NT2/D1 (cell line): ENCODE data around the gene ASB7.

ENCODE experiments used
- YY1 ChIP-seq: IDR thresholded peaks from 2 replicates; pipeline ENCODE4 v1.6.1; 2011; ENCODE audit not compliant: insufficient read length, insufficient read depth
- ZNF274 ChIP-seq: IDR thresholded peaks from 2 replicates; pipeline ENCODE4 v1.6.1; 2011; ENCODE audit warnings: mild to moderate bottlenecking, low read depth, low read length

DNA sequence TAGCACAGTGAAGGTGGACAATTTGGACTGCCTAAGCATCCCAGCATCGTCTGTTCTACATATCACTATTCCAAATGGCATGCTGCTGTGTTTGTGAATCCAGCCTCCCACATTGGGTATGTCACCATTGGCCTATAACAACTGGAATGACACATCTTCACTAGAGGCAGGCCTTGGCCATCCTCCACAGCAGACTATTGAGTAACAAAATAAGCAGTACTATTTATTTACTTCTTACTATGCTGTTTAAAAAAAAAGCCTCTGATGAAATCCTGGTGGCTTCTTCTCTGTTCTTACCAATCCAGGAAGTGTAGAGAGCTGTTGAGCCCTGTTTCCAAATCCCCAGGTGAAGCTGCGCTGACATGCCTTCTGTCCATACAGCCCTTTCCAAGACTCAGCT lies 43.1 kb upstream of the ASB7 start:
- TF ChIP-seq ZNF274 (no peak), YY1 (no peak)
